ENCODE measurements around the gene TPPP3. TPM values are rescaled to one million over a fixed set of nuclear protein-coding genes. Genes with fewer than 3 reads are reported as not detected.

TPPP3 gene
- total and polyA plus RNA-seq, 2 donors (not counting 1 experiment from before 2014, with no cell fraction given) = 0.31 TPM; not detected in 1

GRCh38 chr16:67397812-67398545, 4.7 kb upstream of the TPPP3 start:
- H3K4me1 Mint-ChIP-seq = peaks cover 11% of the 10 kb centered on the region
- H3K27ac ChIP-seq (ENCODE audit: low read length in 2 of 2) = no peak overlapping the region
- peaks cover 0 to 46% (median 23%) of the 10 kb centered on the region in 4 experiments for H3K27me3 ChIP-seq (replicated peaks in 1 of 4; ENCODE audit: control extremely low read depth in 1 of 4, control insufficient read depth in 3 of 4, insufficient read depth in 4 of 4, low read length in 3 of 4)
- H3K4me3 ChIP-seq (ENCODE audit: control extremely low read depth in 1 of 5, extremely low read depth in 1 of 5, insufficient read depth in 1 of 5, low read depth in 2 of 5, low read length in 4 of 5) = no peak overlapping the region
- POLR2A ChIA-PET = interaction anchor here (0.5 kb wide), 1 partner anchor 186 kb away, joined by 3 read pairs; no protein-coding TSS in a partner anchor
- H3K4me2 ChIP-seq (replicated peaks; ENCODE audit: low read depth, low read length, poor library complexity, severe bottlenecking) = no peak overlapping the region
- no peak overlapping the region for H2AFZ ChIP-seq (ENCODE audit: insufficient read depth, low read depth, low read length, poor library complexity, severe bottlenecking)
- CTCF ChIA-PET = interaction anchor here (1.0 kb wide), 1 partner anchor 59 kb away, joined by 3 read pairs; no protein-coding TSS in a partner anchor
- H3K9me3 ChIP-seq (ENCODE audit: control extremely low read depth in 1 of 3, control insufficient read depth in 2 of 3, insufficient read depth in 1 of 3, low read length in 2 of 3) = peaks cover 0 to 12% (median 0%) of the 10 kb centered on the region in 3 donors
- H3K27ac Mint-ChIP-seq = no peak overlapping the region
- H3K27me3 Mint-ChIP-seq = peaks cover 21% of the 10 kb centered on the region
- H3K9me3 Mint-ChIP-seq (ENCODE audit: insufficient read depth) = no peaks in the 10 kb centered on the region
- no peak overlapping the region for H3K4me3 Mint-ChIP-seq
- ATAC-seq (ENCODE audit: low read depth) = no peak
- no peak for TF ChIP-seq EZH2 (IDR thresholded peaks at IDR 0.05; ENCODE audit: borderline replicate concordance, insufficient read depth, low read depth, low read length, poor library complexity, severe bottlenecking)
- no peak for TF ChIP-seq CTCF (IDR thresholded peaks at IDR 0.05)
- H3K9ac ChIP-seq (ENCODE audit: low read length) = no peak overlapping the region
- no peak for DNase-seq
- peaks cover 23 to 29% of the 10 kb centered on the region in 2 donors for H3K4me1 ChIP-seq (ENCODE audit: control insufficient read depth in 2 of 2, insufficient read depth in 2 of 2, low read length in 2 of 2)
- no peaks in the 10 kb centered on the region for H3K36me3 ChIP-seq (replicated peaks in 1 of 2; ENCODE audit: control extremely low read depth in 1 of 2, control insufficient read depth in 1 of 2, extremely low read depth in 1 of 2, insufficient read depth in 2 of 2, low read length in 1 of 2)
- no peaks in the 10 kb centered on the region for H4K20me1 ChIP-seq (ENCODE audit: control insufficient read depth, insufficient read depth, low read length, poor library complexity, severe bottlenecking)
- H3K79me2 ChIP-seq (ENCODE audit: control insufficient read depth, insufficient read depth, low read length) = no peaks in the 10 kb centered on the region
- WGBS (ENCODE audit: insufficient coverage) = 89% methylated on average over 17 of the region's 22 CpGs
- intact Hi-C loops (cut with micrococcal nuclease) = loop anchor here (10.0 kb wide), 1 partner anchor 53 kb away; no protein-coding TSS in a partner anchor

Measured in B cell (primary cell).